ENCODE results near the gene SRPK2.

SRPK2 gene

DNA sequence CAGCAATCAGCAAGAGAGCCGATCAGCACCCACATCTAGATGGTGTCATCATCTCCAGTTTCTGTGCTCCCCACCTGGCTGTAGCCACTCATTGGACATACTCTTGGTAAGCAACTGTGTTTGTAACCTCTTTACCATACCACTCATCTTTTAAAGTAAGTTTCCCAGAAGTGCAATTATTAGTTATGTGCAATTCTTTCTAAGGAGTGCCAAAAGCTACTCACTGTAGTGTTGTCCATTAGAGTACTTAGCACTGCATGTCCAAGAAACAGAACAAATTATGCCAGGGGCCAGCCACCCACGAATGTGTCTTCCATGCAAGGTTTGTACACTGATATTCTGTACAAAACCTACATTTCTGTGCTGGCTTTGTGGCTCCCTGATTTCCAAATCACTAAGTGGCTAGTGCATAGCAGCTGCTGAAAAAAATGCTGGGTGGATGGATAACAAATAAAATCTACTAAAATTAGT lies 131.9 kb downstream of the SRPK2 start:
- H3K27ac ChIP-seq: no peak overlapping the region
- H3K4me3 ChIP-seq: no peak overlapping the region
- no peak for DNase-seq (ENCODE audit: low spot score)
- TF ChIP-seq, protein P1, sequence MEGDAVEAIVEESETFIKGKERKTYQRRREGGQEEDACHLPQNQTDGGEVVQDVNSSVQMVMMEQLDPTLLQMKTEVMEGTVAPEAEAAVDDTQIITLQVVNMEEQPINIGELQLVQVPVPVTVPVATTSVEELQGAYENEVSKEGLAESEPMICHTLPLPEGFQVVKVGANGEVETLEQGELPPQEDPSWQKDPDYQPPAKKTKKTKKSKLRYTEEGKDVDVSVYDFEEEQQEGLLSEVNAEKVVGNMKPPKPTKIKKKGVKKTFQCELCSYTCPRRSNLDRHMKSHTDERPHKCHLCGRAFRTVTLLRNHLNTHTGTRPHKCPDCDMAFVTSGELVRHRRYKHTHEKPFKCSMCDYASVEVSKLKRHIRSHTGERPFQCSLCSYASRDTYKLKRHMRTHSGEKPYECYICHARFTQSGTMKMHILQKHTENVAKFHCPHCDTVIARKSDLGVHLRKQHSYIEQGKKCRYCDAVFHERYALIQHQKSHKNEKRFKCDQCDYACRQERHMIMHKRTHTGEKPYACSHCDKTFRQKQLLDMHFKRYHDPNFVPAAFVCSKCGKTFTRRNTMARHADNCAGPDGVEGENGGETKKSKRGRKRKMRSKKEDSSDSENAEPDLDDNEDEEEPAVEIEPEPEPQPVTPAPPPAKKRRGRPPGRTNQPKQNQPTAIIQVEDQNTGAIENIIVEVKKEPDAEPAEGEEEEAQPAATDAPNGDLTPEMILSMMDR (IDR thresholded peaks at IDR 0.05): no peak

DNA sequence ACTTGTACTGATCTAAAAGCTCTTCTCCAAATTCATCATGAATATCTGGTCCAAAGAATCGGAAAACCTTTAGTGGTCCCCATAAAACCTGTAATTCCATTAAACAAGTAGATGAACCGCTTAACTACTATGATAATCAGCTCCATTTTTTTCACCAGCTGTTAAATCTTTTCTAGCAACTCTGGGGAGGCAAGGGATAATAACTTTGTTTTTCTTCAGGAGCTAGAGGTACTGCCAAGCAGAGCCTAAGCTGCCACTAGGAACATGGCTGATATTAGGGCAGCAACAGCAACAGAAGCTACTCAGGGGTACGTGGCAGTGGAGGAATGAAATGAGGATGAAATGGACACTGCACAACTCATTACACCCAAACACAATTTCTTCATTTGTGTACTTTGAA lies 138.0 kb downstream of the SRPK2 start:
- TF ChIP-seq, protein P1 (IDR thresholded peaks at IDR 0.05): no peak
- no peak for DNase-seq (ENCODE audit: low spot score)
- H3K27ac ChIP-seq: no peak overlapping the region
- H3K4me3 ChIP-seq: no peak overlapping the region

DNA sequence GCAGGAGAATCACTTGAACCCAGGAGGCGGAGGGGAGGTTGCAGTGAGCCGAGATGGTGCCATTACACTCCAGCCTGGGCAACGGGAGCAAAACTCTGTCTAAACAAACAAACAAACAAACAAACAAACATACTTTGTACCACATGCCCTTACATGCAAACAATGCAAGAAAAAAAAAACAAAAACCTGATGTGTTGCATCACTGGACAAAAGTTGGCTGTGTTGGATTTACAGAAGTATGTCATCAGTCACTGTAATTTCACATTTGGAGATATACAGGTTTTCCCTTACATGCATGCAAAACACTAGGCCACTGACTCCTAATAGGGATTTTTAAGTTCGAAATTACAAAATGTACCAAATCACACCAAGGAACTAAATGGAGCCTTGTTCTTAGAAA lies 138.5 kb downstream of the SRPK2 start:
- TF ChIP-seq, protein P1 (IDR thresholded peaks at IDR 0.05): no peak
- no peak for DNase-seq (ENCODE audit: low spot score)
- H3K27ac ChIP-seq: no peak overlapping the region
- H3K4me3 ChIP-seq: no peak overlapping the region

GRCh38 chr7:105249216-105249615 lies 139.5 kb downstream of the SRPK2 start:
- Histone ChIP-seq H3K27ac (no peak overlapping the region), H3K4me3 (no peak overlapping the region)
- DNase-seq (ENCODE audit: low spot score): no peak
- TF ChIP-seq, protein P1 (IDR thresholded peaks at IDR 0.05): no peak

DNA sequence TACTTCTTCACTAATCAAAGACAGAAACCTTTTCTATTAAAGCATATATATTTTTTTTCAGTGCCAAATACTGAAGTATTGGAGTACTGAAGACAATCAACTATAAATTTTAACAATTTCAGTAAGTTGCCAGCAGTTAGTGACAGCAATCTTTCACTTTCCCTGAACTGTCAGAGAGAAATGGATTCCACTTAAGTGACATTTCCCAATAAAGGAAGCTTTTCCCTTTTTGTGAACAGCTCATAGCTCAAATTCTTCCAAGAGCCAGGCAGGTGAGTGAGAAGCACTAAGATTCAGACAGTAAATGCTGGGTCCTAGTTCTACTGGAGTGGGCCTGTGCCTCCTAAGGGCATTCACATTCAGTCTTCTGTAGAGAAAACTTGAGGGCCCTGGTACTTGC lies 142.0 kb downstream of the SRPK2 start:
- no peak for DNase-seq (ENCODE audit: low spot score)
- Histone ChIP-seq H3K4me3 (no peak overlapping the region), H3K27ac (no peak overlapping the region)
- TF ChIP-seq, protein P1 (IDR thresholded peaks at IDR 0.05): no peak

GRCh38 chr7:105246256-105246655 lies 142.5 kb downstream of the SRPK2 start:
- H3K4me3 ChIP-seq: no peak overlapping the region
- no peak overlapping the region for H3K27ac ChIP-seq
- TF ChIP-seq, protein P1 (IDR thresholded peaks at IDR 0.05): no peak
- no peak for DNase-seq (ENCODE audit: low spot score)

- DNase-seq (ENCODE audit: low spot score): no peak
- H3K27ac ChIP-seq: peak overlapping the region in 1 of 2 donors; percentile 57
- TF ChIP-seq, protein P1 (IDR thresholded peaks at IDR 0.05): no peak
- H3K4me3 ChIP-seq: no peak overlapping the region
Measured at GRCh38 chr7:105245398-105246114, 143.2 kb downstream of the SRPK2 start.

All from coronary artery (tissue), 2 donors.